RPMI7951 (cell line): ENCODE measurements around the gene MYO6. TPM values are rescaled to one million over a fixed set of nuclear protein-coding genes. Genes with fewer than 3 reads are reported as not detected.
A peak's percentile ranks its signal among the peaks of the same experiment; 100 is the strongest.

Experiments
- DNase-seq: peaks from one replicate; pipeline ENCODE4 v3.0.0-alpha.2; 2012; ENCODE audit warnings: low read depth
- total RNA-seq: library from RNA; depleted of rRNA; stranded (reverse); fragments of >200 nt; shearing (Covaris generic); gene quantifications from 2 replicates; pipeline ENCODE4 v1.2.3, GENCODE V29; 2014

The MYO6 gene
- total RNA-seq, 1 experiment from 2014 or later, result 6.0 TPM

GRCh38 chr6:75827163-75827562, 78.1 kb downstream of the MYO6 start:
- DNase-seq, result no peak

DNA sequence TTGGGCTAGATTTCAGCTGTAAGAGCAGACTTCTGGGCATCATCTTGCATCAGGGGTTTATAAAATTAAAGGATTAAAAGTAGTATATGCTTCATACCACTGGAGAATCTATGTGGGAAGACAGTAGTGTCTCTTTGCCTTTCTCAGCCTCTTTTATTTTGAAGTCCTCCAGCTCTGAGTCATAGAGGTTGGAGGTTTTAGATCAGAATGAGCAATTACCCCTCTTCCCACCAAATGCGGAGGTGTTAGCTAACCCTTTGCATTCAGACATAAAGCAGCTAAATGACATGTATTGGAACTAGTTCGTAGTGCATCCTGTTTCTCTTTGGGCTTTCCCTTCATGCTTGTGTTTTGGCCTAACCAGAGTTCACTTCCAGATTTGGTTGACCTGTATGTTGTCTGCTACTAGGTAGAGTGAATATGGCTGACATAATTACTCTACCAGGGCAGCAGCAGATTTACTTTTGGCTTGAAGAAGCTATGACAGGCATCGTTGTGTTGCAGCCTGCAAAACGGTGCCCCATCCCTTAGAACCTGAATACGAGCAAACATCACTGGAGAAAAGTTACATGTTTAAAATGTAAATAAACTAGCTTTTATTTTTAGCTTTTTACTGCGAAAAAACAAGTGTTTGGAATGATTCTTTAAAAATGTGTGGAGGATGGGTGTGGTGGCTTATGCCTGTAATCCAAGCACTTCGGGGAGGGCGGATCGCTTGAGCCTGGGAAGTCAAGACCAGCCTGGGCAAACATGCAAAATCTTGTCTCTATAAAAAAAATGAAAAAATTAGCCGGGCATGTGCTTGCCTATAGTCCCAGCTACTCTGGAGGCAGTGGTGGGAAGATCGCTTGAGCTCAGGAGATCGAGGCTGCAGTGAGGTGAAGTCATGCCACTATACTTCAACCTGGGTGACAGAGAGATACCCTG, 82.2 kb downstream of the MYO6 start:
- DNase-seq, result peak; percentile 33

DNA sequence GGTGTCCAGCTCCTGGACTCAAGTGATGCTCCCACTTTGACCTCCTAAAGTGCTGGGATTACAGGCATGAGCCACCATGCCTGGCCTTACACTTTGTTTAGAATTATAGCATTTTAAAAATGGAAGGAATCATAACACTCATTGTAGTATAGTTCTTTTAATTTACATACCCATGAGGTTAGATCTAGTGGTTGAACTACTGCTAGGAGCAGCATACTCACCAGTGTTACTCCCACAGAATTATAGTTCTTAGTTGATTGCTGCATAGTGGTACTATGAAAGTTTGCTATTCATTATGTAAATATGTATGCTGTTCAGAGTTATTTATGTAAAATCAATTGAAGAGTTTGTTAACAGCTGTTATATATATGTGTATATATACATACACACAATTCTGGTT, 85.4 kb downstream of the MYO6 start:
- DNase-seq, result no peak

DNA sequence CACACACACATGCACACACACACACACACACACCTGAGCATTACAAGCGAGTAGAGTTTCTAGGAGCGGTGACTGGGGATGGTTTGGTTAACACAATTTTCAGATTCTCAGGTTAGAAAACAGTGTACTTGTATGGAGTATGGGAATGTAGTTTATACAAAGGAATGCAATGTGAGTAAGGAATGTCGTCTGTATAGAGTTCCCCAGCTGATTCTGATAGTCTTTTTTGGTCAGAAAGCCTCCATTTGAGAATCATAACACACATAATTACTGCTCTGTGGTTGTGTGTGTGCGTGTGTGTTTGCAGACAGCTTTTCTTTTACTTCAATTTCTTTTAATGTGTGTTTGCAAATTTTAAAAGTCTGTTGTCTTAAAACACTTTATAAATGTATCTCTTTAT, 93.2 kb downstream of the MYO6 start:
- DNase-seq, result no peak

DNA sequence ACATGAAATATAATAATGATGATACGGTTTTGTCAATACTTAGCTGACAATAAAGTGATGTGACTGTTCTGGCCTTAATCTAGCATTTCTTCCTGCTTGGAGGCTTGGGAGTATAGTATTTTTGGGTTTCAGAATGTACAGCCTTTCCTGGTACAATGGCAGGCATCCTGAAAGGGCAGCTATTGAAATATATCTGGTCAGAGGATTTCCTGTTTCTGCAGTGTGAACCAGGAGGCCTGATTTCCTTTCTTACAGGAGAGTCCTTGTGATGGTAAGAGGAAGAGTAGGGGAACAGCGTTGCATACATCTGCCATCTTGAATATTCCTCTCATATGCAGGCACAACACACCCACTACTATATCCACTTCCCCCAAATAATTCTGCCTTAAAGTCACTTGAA, 93.7 kb downstream of the MYO6 start:
- no peak for DNase-seq

DNA sequence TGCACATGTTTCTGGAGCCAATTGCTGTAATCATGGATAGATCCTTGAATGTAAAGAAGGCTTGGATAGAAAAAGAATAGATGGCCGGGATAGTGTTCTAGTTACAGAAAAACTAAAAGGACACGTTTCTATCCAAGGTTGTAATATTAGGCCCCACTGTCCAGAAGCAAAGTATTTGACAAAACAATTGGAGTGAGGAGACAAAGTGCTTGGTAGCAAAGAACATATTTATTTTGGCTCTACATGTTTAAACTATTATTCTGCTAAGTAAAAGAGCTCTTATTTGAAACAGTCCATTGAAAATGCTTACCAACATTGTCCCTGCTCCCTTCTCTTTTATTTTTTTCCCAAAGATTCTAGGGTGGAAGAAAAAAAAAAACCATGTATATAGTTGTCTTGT, 94.4 kb downstream of the MYO6 start:
- no peak for DNase-seq

DNA sequence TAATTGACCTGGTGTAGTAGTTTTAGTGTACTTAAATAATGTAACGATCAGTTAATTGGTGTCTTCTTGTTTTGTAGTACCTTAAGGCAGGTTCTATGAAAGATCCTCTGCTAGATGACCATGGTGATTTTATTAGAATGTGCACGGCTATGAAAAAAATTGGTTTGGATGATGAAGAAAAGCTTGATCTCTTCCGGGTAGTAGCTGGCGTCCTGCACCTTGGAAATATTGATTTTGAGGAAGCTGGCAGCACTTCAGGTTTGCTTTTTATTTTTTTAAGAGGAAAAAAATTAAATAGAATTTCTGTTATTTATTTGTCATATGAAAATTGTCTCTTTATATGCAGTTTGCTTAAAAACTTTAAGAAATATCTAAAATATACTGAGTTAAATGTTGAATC, 99.2 kb downstream of the MYO6 start:
- no peak for DNase-seq

- no peak for DNase-seq
Observed at GRCh38 chr6:75849329-75850025, 100.4 kb downstream of the MYO6 start.

DNA sequence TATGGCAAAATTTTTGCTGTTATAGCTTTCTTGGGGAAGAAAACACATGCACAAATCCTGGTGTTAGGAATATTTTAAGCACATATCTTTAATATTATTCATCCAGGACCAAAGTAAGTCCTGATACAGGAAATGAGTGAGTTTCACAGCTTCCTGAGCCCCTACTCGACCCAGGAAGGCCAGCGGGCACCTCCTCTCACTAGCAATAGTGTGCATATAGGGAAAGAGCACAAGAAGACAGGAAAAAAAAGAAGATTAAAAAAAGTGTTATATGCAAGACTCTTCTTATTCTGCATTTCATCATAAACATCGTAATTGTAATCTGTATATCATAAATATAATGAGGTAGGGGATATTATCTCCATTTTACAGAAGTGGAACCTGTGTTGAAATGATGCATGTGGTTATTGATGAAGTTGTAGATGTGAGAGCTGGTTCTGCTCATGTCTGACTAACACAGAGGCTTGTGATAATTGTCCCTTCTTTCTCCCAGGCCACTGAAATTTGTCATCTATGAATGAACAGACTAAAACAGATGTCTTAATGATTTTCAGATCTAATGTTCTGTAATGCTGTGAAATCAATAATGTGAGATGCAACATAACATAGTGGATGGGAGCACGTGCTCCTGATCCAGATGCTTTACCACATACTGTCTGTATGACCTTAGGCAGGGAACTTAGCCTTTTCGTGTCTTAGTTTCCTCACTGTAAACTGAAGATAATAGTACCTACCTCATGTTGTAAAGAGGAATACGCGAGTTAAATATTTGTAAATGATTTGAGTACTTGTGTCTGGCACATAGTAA, 101.2 kb downstream of the MYO6 start:
- DNase-seq, result no peak

GRCh38 chr6:75852721-75853120, 103.7 kb downstream of the MYO6 start:
- peak; percentile 2 for DNase-seq

DNA sequence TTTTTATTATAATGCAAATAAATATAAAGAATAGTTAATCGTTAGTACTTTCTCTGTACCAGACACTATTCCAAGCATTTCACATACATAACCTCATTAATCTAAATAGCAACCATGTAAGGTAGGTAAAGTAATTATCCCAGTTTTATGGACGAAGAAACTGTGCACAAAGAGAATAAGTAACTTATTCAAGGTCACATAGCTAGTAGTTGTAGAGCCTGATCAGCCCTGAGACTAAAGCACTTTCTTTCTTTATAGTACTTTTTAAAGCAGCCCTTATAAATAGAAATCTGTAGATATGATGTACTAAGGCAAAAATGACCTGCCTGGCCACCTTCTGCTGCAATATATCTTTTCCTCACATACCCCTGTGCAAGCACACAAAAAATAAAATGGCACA, 104.8 kb downstream of the MYO6 start:
- DNase-seq, result no peak

DNA sequence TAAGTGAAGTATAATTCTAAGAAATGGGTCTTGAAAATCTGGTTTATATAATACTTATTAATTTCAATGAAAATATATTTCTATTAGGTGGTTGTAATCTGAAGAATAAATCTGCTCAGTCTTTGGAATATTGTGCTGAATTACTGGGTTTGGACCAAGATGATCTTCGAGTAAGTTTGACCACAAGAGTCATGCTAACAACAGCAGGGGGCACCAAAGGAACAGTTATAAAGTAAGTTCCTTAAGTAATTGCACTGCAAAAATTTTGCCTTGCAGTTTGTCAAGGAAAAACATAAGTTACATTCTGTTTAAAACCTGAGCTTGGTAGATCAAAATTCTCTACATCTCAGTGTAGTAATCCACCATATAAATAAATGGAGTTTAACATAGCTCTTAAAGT, 106.0 kb downstream of the MYO6 start:
- peak; percentile 58 for DNase-seq

- DNase-seq, result no peak
Observed at GRCh38 chr6:75856902-75857301, 107.9 kb downstream of the MYO6 start.

DNA sequence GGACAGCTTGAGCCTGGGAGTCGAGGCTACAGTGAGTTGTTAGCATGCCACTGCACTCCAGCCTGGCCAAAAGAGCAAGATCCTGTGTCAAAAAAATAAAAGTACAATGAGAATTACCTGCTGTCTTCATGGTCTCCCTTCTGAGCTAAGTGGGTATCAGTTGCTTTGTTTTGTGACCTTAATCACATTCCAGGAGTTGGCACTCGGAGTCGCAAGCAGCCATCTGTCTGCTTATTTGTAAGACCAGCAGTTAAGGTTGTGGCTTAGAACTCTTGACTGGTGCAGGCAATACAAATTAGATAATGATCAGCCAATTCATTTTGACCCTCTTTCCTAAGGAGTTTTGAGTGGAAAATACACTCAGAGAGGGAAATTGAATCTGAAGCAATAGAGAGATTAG, 114.0 kb downstream of the MYO6 start:
- no peak for DNase-seq

DNA sequence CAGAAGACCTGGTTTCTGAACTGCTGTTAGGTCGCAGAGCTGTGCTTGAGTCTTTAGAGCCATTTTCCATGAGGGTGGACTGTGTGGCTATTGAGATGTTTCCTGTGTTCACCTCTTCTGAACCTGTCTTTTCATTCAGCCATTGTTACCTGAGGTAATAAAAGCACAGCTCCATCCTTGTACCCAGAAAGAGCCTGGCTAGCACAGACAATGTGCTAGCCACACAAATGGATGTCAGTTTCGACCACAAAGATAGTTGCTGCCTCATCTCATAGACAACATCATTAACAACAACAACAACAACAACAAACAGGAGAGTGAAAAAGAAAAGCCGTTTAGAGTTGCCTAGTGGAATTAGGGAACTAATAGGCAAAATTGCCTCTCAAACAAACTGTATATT, 114.7 kb downstream of the MYO6 start:
- DNase-seq, result no peak

- no peak for DNase-seq
Observed at GRCh38 chr6:75864446-75864845, 115.4 kb downstream of the MYO6 start.

DNA sequence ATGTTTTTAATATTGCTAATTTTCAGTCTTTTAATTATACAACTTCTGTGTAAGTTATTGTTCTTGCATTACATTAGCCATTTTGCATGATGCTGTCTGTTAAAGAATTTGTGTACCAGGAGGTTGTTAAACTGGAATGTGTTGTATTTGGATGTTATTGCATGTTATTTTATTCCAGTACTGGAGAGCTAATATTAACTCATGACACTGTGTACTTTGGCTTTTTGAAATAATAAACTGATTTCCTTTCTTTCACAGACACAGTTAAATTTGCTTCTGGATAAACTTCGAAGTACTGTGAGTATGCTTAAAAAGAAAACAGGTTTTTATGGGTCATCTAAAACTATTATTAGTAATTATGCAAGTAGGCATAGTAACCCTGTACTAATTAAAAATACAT, 121.3 kb downstream of the MYO6 start:
- no peak for DNase-seq

- DNase-seq, result no peak
Observed at GRCh38 chr6:75874224-75874623, 125.2 kb downstream of the MYO6 start.

DNA sequence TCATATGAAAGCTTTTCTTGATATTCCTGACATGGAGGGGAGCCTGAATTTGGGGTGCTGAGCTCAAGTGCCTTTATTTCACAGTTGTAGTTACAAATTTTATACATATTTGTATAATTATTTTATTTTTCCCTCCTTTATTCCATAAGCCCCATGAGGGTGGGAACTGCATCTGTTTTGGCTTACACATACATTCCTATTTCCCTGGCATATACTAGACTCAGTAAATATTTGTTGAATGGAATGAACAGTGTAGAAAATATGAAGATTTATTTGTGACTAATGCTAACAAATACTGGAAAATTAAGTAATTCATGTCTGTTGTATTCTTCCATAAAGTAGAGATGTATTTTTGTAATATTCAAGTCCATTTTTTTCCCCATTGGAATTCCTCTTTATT, 127.1 kb downstream of the MYO6 start:
- no peak for DNase-seq

DNA sequence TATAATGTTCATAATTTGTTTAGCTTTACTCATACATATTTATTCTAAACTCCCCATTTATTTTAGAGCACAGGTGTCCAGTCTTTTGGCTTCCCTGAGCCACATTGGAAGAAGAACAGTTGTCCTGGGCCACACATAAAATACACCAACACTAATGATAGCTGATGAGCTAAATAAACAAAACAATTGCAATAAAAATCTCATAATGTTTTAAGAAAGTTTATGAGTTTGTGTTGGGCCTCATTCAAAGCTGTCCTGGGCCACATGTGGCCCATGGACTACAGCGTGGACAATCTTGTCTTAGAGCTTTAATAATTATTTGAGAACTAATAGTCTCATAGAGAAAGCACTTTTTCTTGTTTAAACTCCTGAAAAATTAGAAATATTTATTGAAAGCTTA, 131.3 kb downstream of the MYO6 start:
- no peak for DNase-seq

GRCh38 chr6:75882734-75883133, 133.7 kb downstream of the MYO6 start:
- peak; percentile 52 for DNase-seq

GRCh38 chr6:75884822-75885221, 135.8 kb downstream of the MYO6 start:
- DNase-seq, result no peak
